ENCODE results near the gene AMMECR1.

Gene AMMECR1

GRCh38 chrX:110308220-110308619, 9.7 kb downstream of the AMMECR1 start:
- DNase-seq (ENCODE audit: extremely low spot score): no peak
- ChIA-PET CTCF (interaction anchor here (0.6 to 0.7 kb wide), 2 partner anchors 19 to 677 kb away, joined by 3 read pairs; no protein-coding TSS in a partner anchor), POLR2A (no interaction called here)
- TF ChIP-seq ARNT (IDR thresholded peaks at IDR 0.05) (no peak), NFRKB (IDR thresholded peaks at IDR 0.05) (no peak), CTBP1 (IDR thresholded peaks at IDR 0.05; ENCODE audit: borderline replicate concordance) (no peak), L3MBTL2 (conservative IDR thresholded peaks at IDR 0.05) (no peak), ZNF384 (IDR thresholded peaks at IDR 0.05) (no peak), TARDBP (IDR thresholded peaks at IDR 0.05) (no peak), HDGF (IDR thresholded peaks at IDR 0.05; ENCODE audit: borderline replicate concordance) (no peak), FOXK2 (IDR thresholded peaks at IDR 0.05) (no peak), BHLHE40 (IDR thresholded peaks at IDR 0.05; ENCODE audit: borderline replicate concordance) (no peak)

GRCh38 chrX:110304884-110305283, 13.0 kb downstream of the AMMECR1 start:
- DNase-seq (ENCODE audit: extremely low spot score): no peak
- no peak for TF ChIP-seq SP1 (IDR thresholded peaks at IDR 0.05)
- TF ChIP-seq ELF4 (IDR thresholded peaks at IDR 0.05): no peak
- no peak for TF ChIP-seq FOXM1 (IDR thresholded peaks at IDR 0.05; ENCODE audit: borderline replicate concordance)
- no peak for TF ChIP-seq HDGF (IDR thresholded peaks at IDR 0.05; ENCODE audit: borderline replicate concordance)
- no peak for TF ChIP-seq ZNF384 (IDR thresholded peaks at IDR 0.05)
- TF ChIP-seq LEF1 (IDR thresholded peaks at IDR 0.05; ENCODE audit: borderline replicate concordance): no peak
- no peak for TF ChIP-seq FOXA1 (IDR thresholded peaks at IDR 0.05)
- no peak for TF ChIP-seq NFRKB (IDR thresholded peaks at IDR 0.05)
- TF ChIP-seq PKNOX1 (IDR thresholded peaks at IDR 0.05): no peak
- ChIA-PET POLR2A (interaction anchor here (1.6 kb wide), 1 partner anchor 13 kb away, joined by 13 read pairs; the partner anchor contains the start of gene AMMECR1), CTCF (no interaction called here)

GRCh38 chrX:110304371-110304770, 13.5 kb downstream of the AMMECR1 start:
- CTCF ChIA-PET: no interaction called here
- DNase-seq (ENCODE audit: extremely low spot score): no peak
- POLR2A ChIA-PET: interaction anchor here (1.6 kb wide), 1 partner anchor 13 kb away, joined by 13 read pairs; the partner anchor contains the start of gene AMMECR1
- TF ChIP-seq FOXK2 (IDR thresholded peaks at IDR 0.05) (no peak), SP1 (IDR thresholded peaks at IDR 0.05) (no peak), BHLHE40 (IDR thresholded peaks at IDR 0.05; ENCODE audit: borderline replicate concordance) (no peak), ZNF384 (IDR thresholded peaks at IDR 0.05) (no peak), CTBP1 (IDR thresholded peaks at IDR 0.05; ENCODE audit: borderline replicate concordance) (no peak), SUZ12 (IDR thresholded peaks at IDR 0.05) (no peak), ELF4 (IDR thresholded peaks at IDR 0.05) (no peak), FOXM1 (IDR thresholded peaks at IDR 0.05; ENCODE audit: borderline replicate concordance) (no peak), L3MBTL2 (conservative IDR thresholded peaks at IDR 0.05) (no peak), FOXA1 (IDR thresholded peaks at IDR 0.05) (no peak), NFRKB (IDR thresholded peaks at IDR 0.05) (no peak), LEF1 (IDR thresholded peaks at IDR 0.05; ENCODE audit: borderline replicate concordance) (no peak)

GRCh38 chrX:110302975-110303374, 14.9 kb downstream of the AMMECR1 start:
- CTCF ChIA-PET: no interaction called here
- POLR2A ChIA-PET: no interaction called here

GRCh38 chrX:110301194-110301593, 16.7 kb downstream of the AMMECR1 start:
- no peak for DNase-seq (ENCODE audit: extremely low spot score)
- ChIA-PET CTCF (no interaction called here), POLR2A (interaction anchor here (1.7 kb wide), 1 partner anchor 17 kb away, joined by 4 read pairs; the partner anchor contains the start of gene AMMECR1)
- TF ChIP-seq PKNOX1 (IDR thresholded peaks at IDR 0.05) (no peak), SUZ12 (IDR thresholded peaks at IDR 0.05) (no peak), HDGF (IDR thresholded peaks at IDR 0.05; ENCODE audit: borderline replicate concordance) (no peak), ARNT (IDR thresholded peaks at IDR 0.05) (no peak), BHLHE40 (IDR thresholded peaks at IDR 0.05; ENCODE audit: borderline replicate concordance) (no peak), CTBP1 (IDR thresholded peaks at IDR 0.05; ENCODE audit: borderline replicate concordance) (no peak), ZNF384 (IDR thresholded peaks at IDR 0.05) (no peak), FOXM1 (IDR thresholded peaks at IDR 0.05; ENCODE audit: borderline replicate concordance) (no peak), NFRKB (IDR thresholded peaks at IDR 0.05) (no peak), FOXA1 (IDR thresholded peaks at IDR 0.05) (no peak), FOXK2 (IDR thresholded peaks at IDR 0.05) (no peak), SP1 (IDR thresholded peaks at IDR 0.05) (no peak), LEF1 (IDR thresholded peaks at IDR 0.05; ENCODE audit: borderline replicate concordance) (no peak), TARDBP (IDR thresholded peaks at IDR 0.05) (no peak), ELF4 (IDR thresholded peaks at IDR 0.05) (no peak), L3MBTL2 (conservative IDR thresholded peaks at IDR 0.05) (no peak)

More at GRCh38 chrX:110302975-110303374, 14.9 kb downstream of the AMMECR1 start:
- no peak for TF ChIP-seq ARNT (IDR thresholded peaks at IDR 0.05)
- TF ChIP-seq L3MBTL2 (conservative IDR thresholded peaks at IDR 0.05): no peak
- TF ChIP-seq SP1 (IDR thresholded peaks at IDR 0.05): no peak
- TF ChIP-seq NFRKB (IDR thresholded peaks at IDR 0.05): no peak
- TF ChIP-seq HDGF (IDR thresholded peaks at IDR 0.05; ENCODE audit: borderline replicate concordance): no peak
- no peak for TF ChIP-seq LEF1 (IDR thresholded peaks at IDR 0.05; ENCODE audit: borderline replicate concordance)
- TF ChIP-seq BHLHE40 (IDR thresholded peaks at IDR 0.05; ENCODE audit: borderline replicate concordance): no peak
- no peak for TF ChIP-seq SUZ12 (IDR thresholded peaks at IDR 0.05)
- TF ChIP-seq CTBP1 (IDR thresholded peaks at IDR 0.05; ENCODE audit: borderline replicate concordance): no peak
- TF ChIP-seq ZNF384 (IDR thresholded peaks at IDR 0.05): no peak
- TF ChIP-seq FOXK2 (IDR thresholded peaks at IDR 0.05): no peak
- TF ChIP-seq TARDBP (IDR thresholded peaks at IDR 0.05): no peak
- TF ChIP-seq FOXA1 (IDR thresholded peaks at IDR 0.05): no peak
- no peak for TF ChIP-seq FOXM1 (IDR thresholded peaks at IDR 0.05; ENCODE audit: borderline replicate concordance)
- no peak for DNase-seq (ENCODE audit: extremely low spot score)

- DNase-seq (ENCODE audit: extremely low spot score): no peak
- ChIA-PET CTCF (no interaction called here), POLR2A (interaction anchor here (1.2 kb wide), 2 partner anchors 23 to 24 kb away, joined by 3 to 4 read pairs; partner anchors contain the start of gene AMMECR1)
- no peak for TF ChIP-seq TARDBP (IDR thresholded peaks at IDR 0.05)
Measured at GRCh38 chrX:110294087-110294486, 23.8 kb downstream of the AMMECR1 start.

- POLR2A ChIA-PET: interaction anchor here (1.2 kb wide), 2 partner anchors 23 to 25 kb away, joined by 3 to 4 read pairs; partner anchors contain the start of gene AMMECR1
- CTCF ChIA-PET: no interaction called here
- TF ChIP-seq ELF4 (IDR thresholded peaks at IDR 0.05) (no peak), FOXM1 (IDR thresholded peaks at IDR 0.05; ENCODE audit: borderline replicate concordance) (no peak), FOXK2 (IDR thresholded peaks at IDR 0.05) (no peak), SUZ12 (IDR thresholded peaks at IDR 0.05) (no peak), PKNOX1 (IDR thresholded peaks at IDR 0.05) (no peak), FOXA1 (IDR thresholded peaks at IDR 0.05) (no peak), ZNF384 (IDR thresholded peaks at IDR 0.05) (no peak), CTBP1 (IDR thresholded peaks at IDR 0.05; ENCODE audit: borderline replicate concordance) (no peak), L3MBTL2 (conservative IDR thresholded peaks at IDR 0.05) (no peak), LEF1 (IDR thresholded peaks at IDR 0.05; ENCODE audit: borderline replicate concordance) (no peak)
- DNase-seq (ENCODE audit: extremely low spot score): no peak
Measured at GRCh38 chrX:110293658-110294057, 24.2 kb downstream of the AMMECR1 start.
